Colon (tissue), 2 donors: ENCODE results near the gene AOPEP.

Experiments used
- FAIRE-seq: peaks from 2 replicates; lab custom pipeline; 2012; peaks lifted over from hg19 to GRCh38; lab: Jason Lieb, UNC
- donor health status: control.
- donor health status: control.

Gene AOPEP

GRCh38 chr9:94792511-94792910 is 66.0 kb downstream of the AOPEP start:
- no peak for FAIRE-seq

GRCh38 chr9:94794476-94795167 is 68.1 kb downstream of the AOPEP start:
- FAIRE-seq = no peak

- no peak for FAIRE-seq
Measured at GRCh38 chr9:94796687-94797086, 70.2 kb downstream of the AOPEP start.

GRCh38 chr9:94798201-94798600 is 71.7 kb downstream of the AOPEP start:
- no peak for FAIRE-seq

GRCh38 chr9:94798708-94799107 is 72.2 kb downstream of the AOPEP start:
- no peak for FAIRE-seq

GRCh38 chr9:94799578-94800264 is 73.2 kb downstream of the AOPEP start:
- no peak for FAIRE-seq

- no peak for FAIRE-seq
Measured at GRCh38 chr9:94800424-94801117, 74.1 kb downstream of the AOPEP start.

- no peak for FAIRE-seq
Measured at GRCh38 chr9:94801234-94801633, 74.7 kb downstream of the AOPEP start.

- no peak for FAIRE-seq
Measured at GRCh38 chr9:94801681-94802080, 75.2 kb downstream of the AOPEP start.

- no peak for FAIRE-seq
Measured at GRCh38 chr9:94802251-94802650, 75.8 kb downstream of the AOPEP start.

GRCh38 chr9:94802793-94803192 is 76.3 kb downstream of the AOPEP start:
- FAIRE-seq = no peak

- FAIRE-seq = no peak
Measured at GRCh38 chr9:94804316-94804715, 77.8 kb downstream of the AOPEP start.

GRCh38 chr9:94805051-94805489 is 78.6 kb downstream of the AOPEP start:
- FAIRE-seq = no peak

- peak; percentile 66 for FAIRE-seq
Measured at GRCh38 chr9:94805585-94805984, 79.1 kb downstream of the AOPEP start.

- FAIRE-seq = no peak
Measured at GRCh38 chr9:94806307-94806893, 79.9 kb downstream of the AOPEP start.

- FAIRE-seq = no peak
Measured at GRCh38 chr9:94807556-94807955, 81.1 kb downstream of the AOPEP start.

- FAIRE-seq = no peak
Measured at GRCh38 chr9:94808926-94809700, 82.6 kb downstream of the AOPEP start.

GRCh38 chr9:94809778-94810177 is 83.3 kb downstream of the AOPEP start:
- no peak for FAIRE-seq

- FAIRE-seq = no peak
Measured at GRCh38 chr9:94811074-94811473, 84.6 kb downstream of the AOPEP start.

- no peak for FAIRE-seq
Measured at GRCh38 chr9:94812343-94812742, 85.8 kb downstream of the AOPEP start.

- no peak for FAIRE-seq
Measured at GRCh38 chr9:94813379-94813778, 86.9 kb downstream of the AOPEP start.
